GM23248 (cell line): ENCODE measurements around the gene RNF169. TPM values are rescaled to one million over a fixed set of nuclear protein-coding genes. Genes with fewer than 3 reads are reported as not detected.

Source experiments
- DNase-seq: peaks from one replicate; pipeline ENCODE4 v3.0.0-alpha.2; 2015
- H2AFZ ChIP-seq: fragments of 200-600 bp; sonication (generic); 2 replicates; pipeline ENCODE4 v1.6.1; 2016; ENCODE audit warnings: antibody characterized with exemption
- H3F3A ChIP-seq: fragments of 200-600 bp; sonication (generic); 2 replicates; pipeline ENCODE4 v1.6.1; 2016; ENCODE audit warnings: mild to moderate bottlenecking, antibody characterized with exemption, mixed run types; ENCODE audit not compliant: insufficient read depth
- H3K27ac ChIP-seq: fragments of 200-600 bp; sonication (generic); 2 replicates; pipeline ENCODE4 v1.5.1; 2016; ENCODE audit warnings: mild to moderate bottlenecking
- H3K27me3 ChIP-seq: fragments of 200-600 bp; sonication (generic); replicated peaks from 2 replicates; pipeline ENCODE4 v1.6.1; 2016; ENCODE audit warnings: mild to moderate bottlenecking; ENCODE audit not compliant: insufficient read depth
- H3K36me3 ChIP-seq: fragments of 200-600 bp; sonication (generic); 2 replicates; pipeline ENCODE4 v1.6.1; 2016; ENCODE audit warnings: low read depth, mild to moderate bottlenecking
- H3K4me1 ChIP-seq: fragments of 200-600 bp; sonication (generic); 2 replicates; pipeline ENCODE4 v1.6.1; 2016; ENCODE audit warnings: mild to moderate bottlenecking; ENCODE audit not compliant: insufficient read depth
- H3K4me2 ChIP-seq: fragments of 200-600 bp; sonication (generic); one replicate; pipeline ENCODE4 v1.6.1; 2016; ENCODE audit warnings: mild to moderate bottlenecking; ENCODE audit not compliant: unreplicated experiment
- H3K4me3 ChIP-seq: fragments of 200-600 bp; sonication (generic); 2 replicates; pipeline ENCODE4 v1.5.1; 2016; ENCODE audit warnings: mild to moderate bottlenecking
- H3K79me2 ChIP-seq: fragments of 200-600 bp; sonication (generic); 2 replicates; pipeline ENCODE4 v1.6.1; 2016; ENCODE audit warnings: mild to moderate bottlenecking; ENCODE audit not compliant: insufficient read depth
- H3K9ac ChIP-seq: fragments of 200-600 bp; sonication (generic); 2 replicates; pipeline ENCODE4 v1.6.1; 2016; ENCODE audit warnings: mild to moderate bottlenecking
- H3K9me2 ChIP-seq: fragments of 200-600 bp; sonication (generic); 2 replicates; pipeline ENCODE4 v1.6.1; 2016; ENCODE audit warnings: mixed run types, mild to moderate bottlenecking, moderate library complexity; ENCODE audit not compliant: insufficient read depth
- H3K9me3 ChIP-seq: fragments of 200-600 bp; sonication (generic); one replicate; pipeline ENCODE4 v1.6.1; 2017; ENCODE audit warnings: low read depth
- H4K20me1 ChIP-seq: fragments of 200-600 bp; sonication (generic); 2 replicates; pipeline ENCODE4 v1.6.0; 2016; ENCODE audit not compliant: insufficient read depth
- EZH2 ChIP-seq: fragments of 200-600 bp; sonication (generic); IDR thresholded peaks from 2 replicates; pipeline ENCODE4 v1.6.1; 2018; ENCODE audit warnings: antibody characterized with exemption, mild to moderate bottlenecking; ENCODE audit not compliant: insufficient read depth, poor library complexity, severe bottlenecking
- EZH2phosphoT487 ChIP-seq: fragments of 200-600 bp; sonication (generic); IDR thresholded peaks from 2 replicates; pipeline ENCODE4 v1.6.1; 2018; ENCODE audit warnings: antibody characterized with exemption, moderate library complexity, mild to moderate bottlenecking, low read depth; ENCODE audit not compliant: insufficient read depth
- WGBS, 2 experiments: methylation state at CpG; one replicate each; pipeline ENCODE4 v1.1.6; 2015 to 2017; ENCODE audit warnings: low lambda C conversion rate in 2 of 2, low coverage in 1 of 2; ENCODE audit errors: missing lambda C conversion rate in 2 of 2; 5-methylcytosine and 5-hydroxymethylcytosine counted together
- in situ Hi-C: fragments of 300-500 bp; cut with MboI; formaldehyde crosslinking; loops from 2 replicates; pipeline ENCODE4 v1.15.0; 2020
- polyA plus RNA-seq: library from polyadenylated mRNA; unstranded; fragments of >200 nt; fragmentation: Nextera tagmentation; extraction: Ambion mirVana; gene quantifications from 2 replicates; pipeline ENCODE4 v1.2.1, GENCODE V29; 2016
- total RNA-seq: library from RNA; depleted of rRNA; stranded (reverse); fragments of >200 nt; shearing (Covaris generic); gene quantifications from 2 replicates; pipeline ENCODE4 v1.2.3, GENCODE V29; 2014

Gene RNF169
- total and polyA plus RNA-seq, 2 experiments from 2014 or later: 0.79 to 15.8 TPM

- Histone ChIP-seq H3K4me2 (no peak overlapping the region), H4K20me1 (peaks cover 5% of the 10 kb centered on the region; the same call in 1 of the 2 replicates), H2AFZ (no peak overlapping the region), H3F3A (peaks cover 13% of the 10 kb centered on the region), H3K79me2 (peaks cover 99% of the 10 kb centered on the region), H3K4me1 (peaks cover 23% of the 10 kb centered on the region), H3K27ac (no peak overlapping the region), H3K36me3 (no peaks in the 10 kb centered on the region), H3K9ac (no peak overlapping the region), H3K27me3 (no peaks in the 10 kb centered on the region), H3K9me3 (no peaks in the 10 kb centered on the region), H3K4me3 (no peak overlapping the region), H3K9me2 (no peaks in the 10 kb centered on the region)
- no peak for DNase-seq
- WGBS, 2 experiments: 30 to 33% methylated on average over 4 of the region's 4 CpGs
- TF ChIP-seq EZH2: no peak
- no peak for TF ChIP-seq EZH2phosphoT487
- in situ Hi-C loops: no loop called here
These were observed 29.2 kb downstream of the RNF169 start for GRCh38 chr11:74777877-74778276.

GRCh38 chr11:74778581-74778980 lies 29.9 kb downstream of the RNF169 start:
- H3K79me2 ChIP-seq: peaks cover 98% of the 10 kb centered on the region
- in situ Hi-C loops: no loop called here
- H3K4me1 ChIP-seq: peaks cover 23% of the 10 kb centered on the region
- peaks cover 9% of the 10 kb centered on the region; the same call in 1 of the 2 replicates for H4K20me1 ChIP-seq
- WGBS, 2 experiments: 95 to 98% methylated on average over 6 of the region's 6 CpGs
- no peak overlapping the region for H3K4me2 ChIP-seq
- no peak for DNase-seq
- no peak overlapping the region for H3K4me3 ChIP-seq
- H3K27me3 ChIP-seq: no peaks in the 10 kb centered on the region
- no peak for TF ChIP-seq EZH2
- TF ChIP-seq EZH2phosphoT487: no peak
- no peak overlapping the region for H3K27ac ChIP-seq
- H2AFZ ChIP-seq: no peak overlapping the region
- H3K9me2 ChIP-seq: no peaks in the 10 kb centered on the region
- H3F3A ChIP-seq: peaks cover 13% of the 10 kb centered on the region
- no peaks in the 10 kb centered on the region for H3K9me3 ChIP-seq
- no peaks in the 10 kb centered on the region for H3K36me3 ChIP-seq
- no peak overlapping the region for H3K9ac ChIP-seq

GRCh38 chr11:74780248-74781005 lies 31.8 kb downstream of the RNF169 start:
- H3F3A ChIP-seq: peaks cover 11% of the 10 kb centered on the region
- in situ Hi-C loops: no loop called here

GRCh38 chr11:74783241-74783871 lies 34.7 kb downstream of the RNF169 start:
- Histone ChIP-seq H3K4me1 (peaks cover 30% of the 10 kb centered on the region), H3F3A (peaks cover 11% of the 10 kb centered on the region), H4K20me1 (0 out of 2 replicates have a peak, but pooled peaks cover 6% of the 10 kb centered on the region), H3K4me2 (peak overlapping the region; percentile 73), H3K9me2 (no peaks in the 10 kb centered on the region), H3K27me3 (no peaks in the 10 kb centered on the region), H3K4me3 (peak overlapping the region; percentile 44), H3K9me3 (no peaks in the 10 kb centered on the region), H3K9ac (peak overlapping the region; percentile 24; the same call in 1 of the 2 replicates), H3K79me2 (peaks cover 96% of the 10 kb centered on the region), H3K36me3 (no peaks in the 10 kb centered on the region), H2AFZ (no peak overlapping the region), H3K27ac (peak overlapping the region; percentile 48)
- WGBS, 2 experiments: 40 to 43% methylated on average over 2 of the region's 2 CpGs
- in situ Hi-C loops: no loop called here
- TF ChIP-seq EZH2phosphoT487: no peak
- no peak for TF ChIP-seq EZH2
- peak; percentile 79 for DNase-seq

More at GRCh38 chr11:74780248-74781005, 31.8 kb downstream of the RNF169 start:
- H3K4me1 ChIP-seq: peaks cover 30% of the 10 kb centered on the region
- no peaks in the 10 kb centered on the region for H3K36me3 ChIP-seq
- H3K27me3 ChIP-seq: no peaks in the 10 kb centered on the region
- H3K9me3 ChIP-seq: no peaks in the 10 kb centered on the region
- peaks cover 96% of the 10 kb centered on the region for H3K79me2 ChIP-seq
- H3K4me3 ChIP-seq: no peak overlapping the region
- 72% methylated on average over 4 of the region's 4 CpGs for WGBS, 2 experiments
- DNase-seq: peak; percentile 28
- H3K9me2 ChIP-seq: no peaks in the 10 kb centered on the region
- H4K20me1 ChIP-seq: 0 out of 2 replicates have a peak, but pooled peaks cover 9% of the 10 kb centered on the region
- H3K27ac ChIP-seq: no peak overlapping the region
- H2AFZ ChIP-seq: no peak overlapping the region
- TF ChIP-seq EZH2 (no peak), EZH2phosphoT487 (no peak)
- 0 out of 2 replicates have a peak overlapping the region, but pooled peaks have one; percentile 6 for H3K9ac ChIP-seq
- H3K4me2 ChIP-seq: no peak overlapping the region
